Osteocyte (in vitro differentiated cells): ENCODE data around the gene TEDC1. TPM values are rescaled to one million over a fixed set of nuclear protein-coding genes. Genes with fewer than 3 reads are reported as not detected.

Experiments
- DNase-seq: peaks from one replicate; pipeline ENCODE4 v3.0.0; 2021; ENCODE audit warnings: mixed read lengths; ENCODE audit not compliant: unreplicated experiment; ENCODE audit errors: extremely low spot score
- H3K27ac Mint-ChIP-seq: one replicate; pipeline ENCODE4 v1.8.0; 2021; ENCODE audit warnings: mild to moderate bottlenecking, mixed read lengths; ENCODE audit not compliant: unreplicated experiment
- H3K27me3 Mint-ChIP-seq: one replicate; pipeline ENCODE4 v1.8.0; 2021; ENCODE audit warnings: mixed read lengths; ENCODE audit not compliant: unreplicated experiment
- H3K36me3 Mint-ChIP-seq: one replicate; pipeline ENCODE4 v1.8.0; 2021; ENCODE audit warnings: mixed read lengths; ENCODE audit not compliant: unreplicated experiment
- H3K4me1 Mint-ChIP-seq: one replicate; pipeline ENCODE4 v1.8.0; 2021; ENCODE audit warnings: mixed read lengths; ENCODE audit not compliant: unreplicated experiment
- H3K4me3 Mint-ChIP-seq: one replicate; pipeline ENCODE4 v1.8.0; 2021; ENCODE audit warnings: mild to moderate bottlenecking, moderate library complexity, mixed read lengths; ENCODE audit not compliant: unreplicated experiment
- H3K9me3 Mint-ChIP-seq: one replicate; pipeline ENCODE4 v1.8.0; 2021; ENCODE audit warnings: mixed read lengths; ENCODE audit not compliant: unreplicated experiment
- total RNA-seq: library from RNA; stranded (reverse); gene quantifications from 2 replicates; pipeline ENCODE4 v1.2.1, GENCODE V29; 2021
- TF ChIP-seq, protein P1 (sequence below): fragments of 200-600 bp; sonication (generic); IDR thresholded peaks from 2 replicates; pipeline ENCODE4 v1.5.0; 2021; ENCODE audit warnings: antibody characterized with exemption, mild to moderate bottlenecking, moderate library complexity

TEDC1 gene
- total RNA-seq, 1 donor from 2014 or later: 11.0 TPM

DNA sequence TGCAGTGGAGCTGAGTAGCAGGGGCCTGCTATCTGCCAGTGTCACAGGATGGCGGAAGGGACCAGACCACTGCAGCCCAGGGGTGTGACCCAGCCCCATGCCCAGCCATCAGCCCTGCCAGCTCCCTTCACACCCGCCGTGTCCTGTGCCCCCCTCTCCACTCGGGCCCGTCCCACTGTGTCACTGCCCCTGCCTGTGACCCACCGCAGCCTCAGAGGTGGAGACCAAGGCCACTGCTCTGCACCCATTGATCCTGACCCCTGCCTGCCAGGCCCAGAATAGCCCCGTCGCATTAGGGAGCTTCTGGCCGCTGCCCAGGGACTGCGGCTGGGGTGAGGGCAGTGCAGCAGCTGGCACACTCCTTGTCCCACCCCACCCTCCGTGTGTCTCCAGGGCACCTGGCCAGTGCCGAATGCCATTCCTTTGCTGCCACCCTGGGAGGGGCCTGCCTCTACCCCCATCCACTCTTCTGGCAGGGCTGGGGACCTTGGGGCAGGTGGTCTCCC lies 18.5 kb upstream of the TEDC1 start:
- Mint-ChIP-seq H3K27ac (peak overlapping the region; percentile 68), H3K4me3 (no peak overlapping the region), H3K27me3 (no peaks in the 10 kb centered on the region), H3K9me3 (no peaks in the 10 kb centered on the region), H3K36me3 (no peaks in the 10 kb centered on the region), H3K4me1 (peaks cover 44% of the 10 kb centered on the region)
- DNase-seq: no peak
- TF ChIP-seq, protein P1, sequence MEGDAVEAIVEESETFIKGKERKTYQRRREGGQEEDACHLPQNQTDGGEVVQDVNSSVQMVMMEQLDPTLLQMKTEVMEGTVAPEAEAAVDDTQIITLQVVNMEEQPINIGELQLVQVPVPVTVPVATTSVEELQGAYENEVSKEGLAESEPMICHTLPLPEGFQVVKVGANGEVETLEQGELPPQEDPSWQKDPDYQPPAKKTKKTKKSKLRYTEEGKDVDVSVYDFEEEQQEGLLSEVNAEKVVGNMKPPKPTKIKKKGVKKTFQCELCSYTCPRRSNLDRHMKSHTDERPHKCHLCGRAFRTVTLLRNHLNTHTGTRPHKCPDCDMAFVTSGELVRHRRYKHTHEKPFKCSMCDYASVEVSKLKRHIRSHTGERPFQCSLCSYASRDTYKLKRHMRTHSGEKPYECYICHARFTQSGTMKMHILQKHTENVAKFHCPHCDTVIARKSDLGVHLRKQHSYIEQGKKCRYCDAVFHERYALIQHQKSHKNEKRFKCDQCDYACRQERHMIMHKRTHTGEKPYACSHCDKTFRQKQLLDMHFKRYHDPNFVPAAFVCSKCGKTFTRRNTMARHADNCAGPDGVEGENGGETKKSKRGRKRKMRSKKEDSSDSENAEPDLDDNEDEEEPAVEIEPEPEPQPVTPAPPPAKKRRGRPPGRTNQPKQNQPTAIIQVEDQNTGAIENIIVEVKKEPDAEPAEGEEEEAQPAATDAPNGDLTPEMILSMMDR: no peak

DNA sequence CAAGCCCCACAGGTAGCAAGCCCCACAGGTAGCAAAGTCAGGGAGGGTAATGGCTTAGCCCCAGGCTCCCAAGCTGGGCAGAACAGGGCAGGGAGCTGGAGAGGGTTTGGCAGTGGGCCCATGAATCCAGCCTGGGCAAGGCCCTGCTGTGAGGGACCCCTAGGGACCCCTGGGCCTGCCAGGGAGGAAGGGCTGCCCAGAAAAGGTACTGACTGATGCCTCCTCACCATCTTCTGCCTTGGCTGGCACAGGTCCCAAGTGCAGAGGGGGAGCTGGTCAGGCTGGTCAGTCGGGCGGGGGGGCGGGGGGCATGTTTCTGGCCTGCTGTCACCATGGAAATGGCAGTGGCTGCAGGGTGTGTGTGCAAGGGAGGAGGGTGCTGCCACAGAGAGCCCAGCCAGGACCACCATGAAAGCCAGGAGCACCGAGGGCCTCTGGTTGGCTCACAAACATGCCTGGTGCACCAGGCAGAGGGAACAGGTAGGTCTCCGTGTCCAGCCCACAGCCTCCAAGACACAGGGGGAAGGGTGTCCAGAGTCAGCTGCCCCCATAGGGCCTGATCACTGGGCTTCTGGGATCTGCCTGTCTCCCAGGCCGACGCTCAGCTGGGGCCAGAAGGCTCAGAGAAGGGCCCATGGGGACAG lies 17.9 kb upstream of the TEDC1 start:
- Mint-ChIP-seq H3K4me3 (peak overlapping the region; percentile 26), H3K27ac (peak overlapping the region; percentile 88)

DNA sequence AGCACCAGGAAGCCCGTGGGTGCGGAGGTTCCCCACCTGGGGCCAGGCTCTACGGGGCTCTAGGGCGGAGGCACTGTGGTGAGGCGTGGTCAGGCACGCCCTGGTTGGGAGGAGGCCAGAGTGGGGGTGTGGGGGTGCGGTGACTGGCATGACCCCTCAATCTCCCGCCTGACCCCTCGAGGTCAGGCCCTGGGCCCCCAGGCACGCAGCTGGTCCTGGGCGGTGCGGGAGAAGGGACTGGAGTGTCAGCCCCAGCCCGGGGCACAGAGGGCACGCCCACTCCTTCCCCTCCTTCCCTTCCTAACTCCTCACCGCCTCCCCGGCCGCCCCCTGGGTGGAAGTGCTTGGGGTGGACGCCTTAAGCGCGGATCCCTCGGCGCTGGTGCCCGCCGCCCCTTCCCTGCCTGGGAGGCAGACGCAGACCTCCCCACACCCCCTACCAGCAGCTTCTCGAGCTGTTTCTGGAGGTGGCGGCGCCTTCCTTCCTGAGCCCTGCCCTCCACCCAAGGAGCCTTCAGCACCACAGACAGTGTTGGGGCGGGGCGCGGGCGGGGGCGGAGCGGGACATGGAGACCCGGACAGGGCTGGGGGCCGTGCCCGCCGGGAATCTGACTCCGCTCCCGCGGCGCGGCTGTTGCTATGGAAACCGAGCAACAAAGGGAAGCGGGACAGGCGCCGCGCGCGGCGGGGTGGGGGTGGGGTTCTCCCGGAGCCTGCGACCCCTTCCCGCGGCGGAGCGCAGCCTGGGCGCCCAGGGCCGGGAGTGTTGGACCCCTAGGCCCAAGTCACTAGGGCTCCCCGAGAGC lies 17.2 kb upstream of the TEDC1 start:
- TF ChIP-seq, protein P1: no peak
- no peaks in the 10 kb centered on the region for H3K36me3 Mint-ChIP-seq
- H3K27ac Mint-ChIP-seq: peak overlapping the region; percentile 88
- peaks cover 44% of the 10 kb centered on the region for H3K4me1 Mint-ChIP-seq
- H3K9me3 Mint-ChIP-seq: no peaks in the 10 kb centered on the region
- H3K27me3 Mint-ChIP-seq: no peaks in the 10 kb centered on the region
- peak overlapping the region; percentile 59 for H3K4me3 Mint-ChIP-seq
- peak; percentile 98 for DNase-seq

More for the DNA sequence above, 17.9 kb upstream of the TEDC1 start:
- Mint-ChIP-seq H3K9me3 (no peaks in the 10 kb centered on the region), H3K4me1 (peaks cover 44% of the 10 kb centered on the region), H3K27me3 (no peaks in the 10 kb centered on the region), H3K36me3 (no peaks in the 10 kb centered on the region)
- TF ChIP-seq, protein P1: no peak
- no peak for DNase-seq

DNA sequence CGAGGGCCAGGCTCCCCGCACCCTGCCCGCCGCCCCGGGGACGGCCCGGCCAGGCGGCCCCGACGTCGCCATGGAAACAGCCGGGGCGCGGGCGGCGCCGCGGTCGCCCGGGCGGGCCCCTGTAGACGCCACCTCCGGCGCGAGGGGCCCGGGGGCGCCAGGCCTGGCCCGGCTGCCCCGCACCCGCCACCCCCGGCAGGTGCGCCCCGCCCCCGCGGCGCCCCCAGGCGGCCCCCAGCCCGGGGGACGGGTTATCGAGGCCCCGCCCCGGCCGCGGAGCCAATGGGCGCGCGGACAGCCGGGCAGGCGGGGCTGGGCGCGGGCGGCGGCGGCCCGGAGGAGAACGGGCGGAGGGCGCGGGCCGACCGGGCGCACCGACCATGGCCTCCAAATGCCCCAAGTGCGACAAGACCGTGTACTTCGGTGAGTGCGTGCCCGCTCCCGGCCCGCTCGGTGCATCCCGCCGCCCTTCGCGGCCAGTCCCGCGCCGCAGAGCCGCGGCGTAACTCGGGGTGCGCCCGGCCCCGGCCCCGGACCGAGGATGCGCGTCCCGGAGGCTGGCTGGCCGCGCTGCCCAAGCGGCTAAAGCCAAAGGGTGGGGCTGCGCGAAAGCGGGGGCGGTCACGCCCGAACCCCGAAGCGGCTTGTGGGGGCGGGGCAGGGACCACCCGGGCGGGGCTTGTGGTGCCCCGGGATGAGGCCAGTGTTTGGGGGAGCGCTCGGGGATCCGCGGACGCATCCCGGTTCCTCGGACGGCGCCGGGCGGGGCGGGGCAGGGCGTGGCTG lies 16.4 kb upstream of the TEDC1 start, which contains the start of gene CRIP2:
TSS of gene CRIP2 (plus strand) at position 339 of the 786 bp plus-strand sequence. CDS start at position 381, 42 bp downstream.
- no peaks in the 10 kb centered on the region for H3K27me3 Mint-ChIP-seq
- H3K36me3 Mint-ChIP-seq: peaks cover under 1% of the 10 kb centered on the region
- TF ChIP-seq, protein P1: no peak
- H3K27ac Mint-ChIP-seq: peak within 1 kb of the TSS; percentile 89
- H3K4me3 Mint-ChIP-seq: peak within 1 kb of the TSS; percentile 77
- DNase-seq: no peak
- peaks cover 47% of the 10 kb centered on the region for H3K4me1 Mint-ChIP-seq
- no peaks in the 10 kb centered on the region for H3K9me3 Mint-ChIP-seq
